ENCODE data around the gene CACNA2D3. TPM values are rescaled to one million over a fixed set of nuclear protein-coding genes. Genes with fewer than 3 reads are reported as not detected.
A peak's percentile ranks its signal among the peaks of the same experiment; 100 is the strongest.

CACNA2D3 gene
- total RNA-seq, 4 donors from 2014 or later: 0.27 to 1.5 (median 0.79) TPM

DNA sequence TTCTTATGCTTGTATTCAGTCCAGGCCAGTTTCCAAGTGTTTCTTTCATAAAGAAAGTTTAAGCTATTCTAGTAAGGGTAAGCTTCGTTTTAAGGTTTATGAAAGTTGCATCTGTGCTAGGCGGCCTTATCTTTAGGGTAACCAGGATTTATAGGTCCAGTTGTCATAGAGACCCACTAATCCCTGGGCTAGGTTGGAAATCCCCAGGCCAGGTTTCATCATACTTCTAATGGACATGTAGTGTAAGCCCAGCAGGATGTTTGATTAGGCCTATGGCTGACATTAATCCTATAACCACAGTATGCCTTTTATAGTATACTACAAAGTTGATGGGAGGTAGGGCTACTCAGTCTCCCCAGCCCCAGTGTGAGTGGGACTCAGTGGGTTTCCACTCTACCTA lies 312.4 kb downstream of the CACNA2D3 start:
- no peak overlapping the region for H3K4me3 ChIP-seq (ENCODE audit: low read depth, poor library complexity, severe bottlenecking)
- TF ChIP-seq, protein P1, sequence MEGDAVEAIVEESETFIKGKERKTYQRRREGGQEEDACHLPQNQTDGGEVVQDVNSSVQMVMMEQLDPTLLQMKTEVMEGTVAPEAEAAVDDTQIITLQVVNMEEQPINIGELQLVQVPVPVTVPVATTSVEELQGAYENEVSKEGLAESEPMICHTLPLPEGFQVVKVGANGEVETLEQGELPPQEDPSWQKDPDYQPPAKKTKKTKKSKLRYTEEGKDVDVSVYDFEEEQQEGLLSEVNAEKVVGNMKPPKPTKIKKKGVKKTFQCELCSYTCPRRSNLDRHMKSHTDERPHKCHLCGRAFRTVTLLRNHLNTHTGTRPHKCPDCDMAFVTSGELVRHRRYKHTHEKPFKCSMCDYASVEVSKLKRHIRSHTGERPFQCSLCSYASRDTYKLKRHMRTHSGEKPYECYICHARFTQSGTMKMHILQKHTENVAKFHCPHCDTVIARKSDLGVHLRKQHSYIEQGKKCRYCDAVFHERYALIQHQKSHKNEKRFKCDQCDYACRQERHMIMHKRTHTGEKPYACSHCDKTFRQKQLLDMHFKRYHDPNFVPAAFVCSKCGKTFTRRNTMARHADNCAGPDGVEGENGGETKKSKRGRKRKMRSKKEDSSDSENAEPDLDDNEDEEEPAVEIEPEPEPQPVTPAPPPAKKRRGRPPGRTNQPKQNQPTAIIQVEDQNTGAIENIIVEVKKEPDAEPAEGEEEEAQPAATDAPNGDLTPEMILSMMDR (IDR thresholded peaks at IDR 0.05): no peak
- no peak for TF ChIP-seq POLR2A (IDR thresholded peaks at IDR 0.05)
- intact Hi-C loops (cut with DNase I; ENCODE audit: low total_unique reads): no loop called here
- no peak for DNase-seq (ENCODE audit: low spot score in 2 of 2)
- 92 to 97% methylated on average over 2 of the region's 2 CpGs for WGBS, 2 donors

DNA sequence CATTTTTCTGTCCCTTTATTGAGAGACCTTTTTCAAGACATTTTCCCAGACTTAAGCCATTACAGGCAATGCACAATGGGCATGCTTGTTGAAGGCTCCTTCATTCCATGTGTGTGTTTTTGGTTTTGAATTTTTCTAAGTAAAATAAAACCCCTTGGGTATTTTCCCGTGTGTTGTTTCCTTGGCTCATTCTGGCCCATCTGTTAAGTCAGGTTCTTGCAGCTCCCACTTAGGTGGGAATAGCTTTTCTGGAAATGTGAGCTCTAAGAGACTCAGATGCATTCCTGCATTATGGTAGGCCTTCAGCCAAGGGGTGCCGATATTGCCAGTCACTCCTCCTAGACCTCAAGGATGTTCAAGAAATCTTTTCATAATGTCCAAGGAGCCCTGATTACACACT lies 314.9 kb downstream of the CACNA2D3 start:
- intact Hi-C loops (cut with DNase I; ENCODE audit: low total_unique reads): no loop called here
- DNase-seq (ENCODE audit: low spot score in 2 of 2): no peak
- 48 to 66% methylated on average over 2 of the region's 2 CpGs for WGBS, 2 donors
- H3K4me3 ChIP-seq (ENCODE audit: low read depth, poor library complexity, severe bottlenecking): no peak overlapping the region
- TF ChIP-seq POLR2A (IDR thresholded peaks at IDR 0.05): no peak
- TF ChIP-seq, protein P1 (IDR thresholded peaks at IDR 0.05): no peak

DNA sequence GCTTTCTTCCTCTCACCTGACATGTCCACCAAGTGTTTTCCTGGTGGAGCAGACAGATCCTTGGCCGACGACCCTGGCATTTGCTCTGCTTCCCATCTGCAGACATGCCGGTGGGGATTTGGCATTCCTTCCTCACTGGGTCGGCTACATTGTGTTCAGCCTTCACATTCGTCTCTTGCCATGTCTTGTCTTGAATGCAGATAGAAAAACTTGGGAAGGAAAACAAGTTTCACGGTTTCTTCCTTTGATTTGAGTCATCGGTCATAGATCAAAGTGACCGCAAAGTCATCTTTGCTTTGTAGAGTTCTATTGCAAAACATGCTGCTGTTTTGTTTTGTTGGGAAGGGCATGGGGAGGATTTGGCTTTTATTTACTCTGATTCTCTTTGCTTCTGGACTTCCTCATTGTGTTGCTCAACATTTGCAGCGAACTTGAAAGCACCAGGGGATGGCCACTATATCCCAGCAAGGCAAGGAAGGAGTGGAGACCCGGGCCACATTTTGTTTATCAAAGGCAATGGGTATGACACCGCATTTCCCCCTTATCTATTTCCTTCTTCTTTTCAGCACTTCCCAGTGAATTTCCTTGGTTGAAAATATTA lies 321.3 kb downstream of the CACNA2D3 start:
- intact Hi-C loops (cut with DNase I; ENCODE audit: low total_unique reads): no loop called here
- WGBS, 2 donors: 32 to 42% methylated on average over 11 of the region's 11 CpGs
- peak in 1 of 2 donors; percentile 26 for DNase-seq (ENCODE audit: low spot score in 2 of 2)

DNA sequence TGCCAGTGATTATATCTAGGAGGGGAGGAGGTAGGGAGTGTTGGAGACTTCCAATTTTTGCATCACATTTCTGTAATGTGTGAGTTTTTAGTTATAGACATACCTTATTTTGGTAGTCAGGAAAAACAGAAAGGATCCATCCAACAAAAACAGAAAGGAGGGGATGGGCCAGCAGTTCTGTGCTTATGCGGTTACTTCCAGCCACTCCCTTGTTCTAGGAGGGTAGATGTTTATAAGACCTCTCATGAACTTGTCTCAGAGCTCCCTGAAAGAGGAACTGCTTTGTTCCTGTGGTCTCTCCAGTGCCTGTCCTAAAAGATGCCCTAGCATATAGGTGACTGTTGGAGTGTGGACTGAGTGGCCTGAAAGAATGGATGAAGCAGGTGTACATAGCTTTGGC lies 323.3 kb downstream of the CACNA2D3 start:
- TF ChIP-seq, protein P1 (IDR thresholded peaks at IDR 0.05): no peak
- no peak for TF ChIP-seq POLR2A (IDR thresholded peaks at IDR 0.05)
- H3K4me3 ChIP-seq (ENCODE audit: low read depth, poor library complexity, severe bottlenecking): no peak overlapping the region
- no peak for DNase-seq (ENCODE audit: low spot score in 2 of 2)
- WGBS, 2 donors: 50 to 75% methylated on average over 1 of the region's 1 CpG
- intact Hi-C loops (cut with DNase I; ENCODE audit: low total_unique reads): no loop called here

More for the DNA sequence above, 321.3 kb downstream of the CACNA2D3 start:
- no peak overlapping the region for H3K4me3 ChIP-seq (ENCODE audit: low read depth, poor library complexity, severe bottlenecking)
- no peak for TF ChIP-seq POLR2A (IDR thresholded peaks at IDR 0.05)
- TF ChIP-seq, protein P1 (IDR thresholded peaks at IDR 0.05): no peak

DNA sequence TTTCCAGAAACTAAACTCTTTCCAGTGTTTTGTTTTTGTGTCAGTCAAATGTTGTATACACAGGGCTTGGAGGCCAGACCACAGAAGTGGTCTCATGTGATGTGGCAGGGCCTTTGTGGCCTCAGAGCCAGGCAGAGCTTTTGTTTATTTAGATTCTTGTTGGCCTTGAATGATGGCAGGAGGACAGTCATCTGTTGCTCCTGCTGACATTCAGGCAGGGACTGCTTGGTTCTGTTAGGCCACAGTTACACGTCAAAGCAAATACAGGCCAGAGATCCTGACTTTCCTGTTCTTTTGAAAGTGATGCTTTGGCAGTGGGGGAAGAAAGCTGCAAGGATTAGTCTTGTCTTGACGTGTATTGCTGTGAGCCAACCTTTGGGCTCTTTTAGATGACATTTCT lies 325.1 kb downstream of the CACNA2D3 start:
- intact Hi-C loops (cut with DNase I; ENCODE audit: low total_unique reads): no loop called here
- H3K4me3 ChIP-seq (ENCODE audit: low read depth, poor library complexity, severe bottlenecking): no peak overlapping the region
- TF ChIP-seq, protein P1 (IDR thresholded peaks at IDR 0.05): no peak
- no peak for TF ChIP-seq POLR2A (IDR thresholded peaks at IDR 0.05)
- WGBS, 2 donors: 39 to 58% methylated on average over 2 of the region's 2 CpGs
- DNase-seq (ENCODE audit: low spot score in 2 of 2): no peak

DNA sequence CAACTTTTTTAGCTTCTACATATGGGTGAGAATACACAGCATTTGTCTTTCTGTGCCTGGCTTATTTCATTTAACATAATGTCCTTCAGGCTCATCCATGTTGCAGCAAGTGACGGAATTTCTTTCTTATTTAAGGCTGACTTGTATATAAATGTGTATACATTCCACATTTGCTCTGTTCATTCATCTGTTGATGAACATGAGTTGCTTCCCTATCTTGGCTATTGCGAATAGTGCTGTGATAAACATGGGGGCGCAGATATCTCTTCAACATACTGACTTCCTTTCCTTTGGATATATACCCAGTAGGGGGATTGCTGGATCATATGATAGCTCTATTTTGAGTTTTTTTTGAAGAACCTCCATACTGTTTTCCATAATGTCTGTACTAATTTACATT lies 332.5 kb downstream of the CACNA2D3 start:
- intact Hi-C loops (cut with DNase I; ENCODE audit: low total_unique reads): no loop called here

More for the DNA sequence above, 332.5 kb downstream of the CACNA2D3 start:
- TF ChIP-seq, protein P1 (IDR thresholded peaks at IDR 0.05): no peak
- no peak for TF ChIP-seq POLR2A (IDR thresholded peaks at IDR 0.05)
- WGBS, 2 donors: 95% methylated on average over 3 of the region's 3 CpGs
- DNase-seq (ENCODE audit: low spot score in 2 of 2): no peak
- no peak overlapping the region for H3K4me3 ChIP-seq (ENCODE audit: low read depth, poor library complexity, severe bottlenecking)

Data from lower leg skin (tissue), 4 donors.